ENCODE data around the gene B4GAT1.

Gene B4GAT1

DNA sequence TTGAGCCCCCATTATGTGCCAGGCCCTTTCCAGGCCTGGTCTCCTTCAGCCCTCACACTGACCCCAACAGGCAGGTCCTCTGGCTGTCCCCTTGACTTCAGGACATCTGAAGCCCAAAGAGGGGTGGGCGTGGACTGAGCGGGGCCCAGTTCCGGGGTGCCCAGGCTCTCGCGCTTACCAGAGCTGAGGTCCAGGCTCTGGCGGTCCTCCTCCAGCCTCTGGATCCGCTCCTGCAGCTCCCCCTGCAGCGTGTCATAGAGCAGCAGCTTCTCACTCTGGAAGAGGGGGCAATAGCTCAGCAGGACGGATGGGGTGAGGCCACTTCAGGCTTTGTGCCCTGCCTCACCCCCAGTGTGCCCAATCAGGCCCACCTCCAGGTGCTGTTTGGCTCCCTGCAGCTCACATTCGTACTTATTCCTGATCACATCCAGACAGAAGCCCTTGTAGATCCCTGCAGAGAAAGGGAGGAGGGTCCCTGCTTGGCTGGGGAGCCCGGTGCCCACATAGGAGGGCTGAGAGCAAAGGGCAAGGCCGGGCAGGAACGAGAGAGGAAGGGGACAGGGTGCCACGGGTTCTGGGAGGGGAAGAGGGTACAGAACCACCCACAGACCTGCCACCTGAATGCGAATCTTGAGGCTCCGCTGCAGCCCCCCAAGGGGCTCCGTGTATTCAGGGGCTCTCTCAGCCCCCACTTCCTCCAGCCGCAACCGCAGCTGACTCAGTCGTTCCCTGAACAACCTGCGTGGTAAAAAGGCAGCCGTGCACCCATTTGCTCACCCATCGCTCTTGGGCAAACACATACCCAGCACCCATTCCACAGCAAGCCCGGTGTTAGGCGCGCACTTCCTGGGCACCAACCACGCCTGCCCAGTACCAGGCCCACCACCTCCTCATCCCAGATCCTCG is 6.6 kb downstream of the B4GAT1 start:
- Histone ChIP-seq H3K4me3 (ENCODE audit: low read depth, low read length) (no peak overlapping the region), H3K9me3 (ENCODE audit: severe bottlenecking) (no peaks in the 10 kb centered on the region), H3K27me3 (ENCODE audit: insufficient read depth, low read depth, severe bottlenecking) (no peaks in the 10 kb centered on the region), H3K36me3 (peaks cover 31% of the 10 kb centered on the region), H3K27ac (no peak overlapping the region)
- no peak for DNase-seq
- TF ChIP-seq, protein P1, sequence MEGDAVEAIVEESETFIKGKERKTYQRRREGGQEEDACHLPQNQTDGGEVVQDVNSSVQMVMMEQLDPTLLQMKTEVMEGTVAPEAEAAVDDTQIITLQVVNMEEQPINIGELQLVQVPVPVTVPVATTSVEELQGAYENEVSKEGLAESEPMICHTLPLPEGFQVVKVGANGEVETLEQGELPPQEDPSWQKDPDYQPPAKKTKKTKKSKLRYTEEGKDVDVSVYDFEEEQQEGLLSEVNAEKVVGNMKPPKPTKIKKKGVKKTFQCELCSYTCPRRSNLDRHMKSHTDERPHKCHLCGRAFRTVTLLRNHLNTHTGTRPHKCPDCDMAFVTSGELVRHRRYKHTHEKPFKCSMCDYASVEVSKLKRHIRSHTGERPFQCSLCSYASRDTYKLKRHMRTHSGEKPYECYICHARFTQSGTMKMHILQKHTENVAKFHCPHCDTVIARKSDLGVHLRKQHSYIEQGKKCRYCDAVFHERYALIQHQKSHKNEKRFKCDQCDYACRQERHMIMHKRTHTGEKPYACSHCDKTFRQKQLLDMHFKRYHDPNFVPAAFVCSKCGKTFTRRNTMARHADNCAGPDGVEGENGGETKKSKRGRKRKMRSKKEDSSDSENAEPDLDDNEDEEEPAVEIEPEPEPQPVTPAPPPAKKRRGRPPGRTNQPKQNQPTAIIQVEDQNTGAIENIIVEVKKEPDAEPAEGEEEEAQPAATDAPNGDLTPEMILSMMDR (IDR thresholded peaks at IDR 0.05; ENCODE audit: low read depth, low read length) = no peak

DNA sequence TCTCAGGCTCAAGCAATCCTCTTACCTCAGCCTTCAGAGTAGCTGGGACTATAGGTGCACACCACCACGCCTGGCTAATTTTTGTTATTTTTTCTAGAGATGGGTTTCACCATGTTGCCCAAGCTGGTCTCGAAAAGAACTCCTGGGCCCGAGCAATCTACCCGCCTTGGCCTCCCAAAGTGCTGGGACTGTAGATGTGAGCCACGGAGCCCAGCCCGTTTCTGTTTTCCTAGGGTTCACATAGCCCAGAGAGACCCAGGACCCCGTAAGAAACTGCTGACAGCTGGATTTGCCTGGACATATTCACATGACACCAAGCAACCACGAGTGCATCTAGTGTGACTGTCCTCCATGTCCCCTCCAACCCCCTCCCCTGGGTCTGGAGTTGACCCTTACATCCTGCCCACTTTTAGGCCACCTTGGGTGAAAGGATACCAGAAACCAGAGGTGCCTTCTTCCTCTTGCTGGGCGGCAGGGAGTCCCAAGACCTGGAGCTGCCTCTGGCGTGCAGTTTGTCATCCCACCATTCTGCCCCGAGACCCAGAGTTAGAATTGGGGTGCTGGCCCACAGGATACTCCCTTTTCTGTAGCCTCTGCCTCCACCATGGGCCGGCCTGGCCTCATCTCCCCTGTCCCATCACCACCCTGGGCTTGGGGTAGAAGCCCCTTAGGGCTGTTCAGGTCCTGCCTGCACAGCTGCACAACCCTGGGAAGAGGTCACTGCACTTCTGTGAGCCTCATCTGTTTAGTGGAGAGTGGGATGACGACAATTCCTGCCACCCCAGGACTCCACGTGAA is 7.5 kb downstream of the B4GAT1 start:
- Histone ChIP-seq H3K36me3 (peaks cover 26% of the 10 kb centered on the region), H3K27ac (peak overlapping the region; percentile 85)

DNA sequence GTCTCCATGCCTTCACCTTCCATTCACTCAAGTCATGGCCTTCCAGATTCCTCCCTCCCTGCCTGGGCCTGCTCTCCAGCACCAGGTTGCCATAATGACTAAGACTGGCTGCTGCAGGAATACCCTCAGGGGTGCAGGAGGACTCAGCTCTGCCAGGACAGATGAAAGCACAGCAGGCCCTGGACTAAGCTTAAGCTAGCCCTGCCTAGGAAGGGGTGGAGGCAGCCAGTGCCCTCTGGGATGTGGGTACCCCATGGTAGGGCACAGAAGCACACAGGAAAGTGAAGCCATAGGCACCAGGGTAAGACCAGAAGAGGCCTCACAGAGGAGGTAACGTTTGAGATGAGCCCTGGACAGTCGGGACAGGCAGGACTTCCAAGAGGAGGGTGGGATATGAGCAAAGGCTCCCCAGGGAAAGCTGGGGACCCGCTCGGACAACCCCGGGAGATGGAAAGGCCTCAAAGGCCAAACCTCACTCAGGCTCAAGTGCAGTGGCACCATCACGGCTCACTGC is 8.2 kb downstream of the B4GAT1 start:
- Histone ChIP-seq H3K4me3 (ENCODE audit: low read depth, low read length) (no peak overlapping the region), H3K27me3 (ENCODE audit: insufficient read depth, low read depth, severe bottlenecking) (no peaks in the 10 kb centered on the region), H3K36me3 (peaks cover 26% of the 10 kb centered on the region), H3K27ac (peak overlapping the region; percentile 85), H3K9me3 (ENCODE audit: severe bottlenecking) (no peaks in the 10 kb centered on the region)
- DNase-seq = no peak
- TF ChIP-seq, protein P1 (IDR thresholded peaks at IDR 0.05; ENCODE audit: low read depth, low read length) = no peak

More for the DNA sequence above, 7.5 kb downstream of the B4GAT1 start:
- Histone ChIP-seq H3K9me3 (ENCODE audit: severe bottlenecking) (no peaks in the 10 kb centered on the region), H3K27me3 (ENCODE audit: insufficient read depth, low read depth, severe bottlenecking) (no peaks in the 10 kb centered on the region), H3K4me3 (ENCODE audit: low read depth, low read length) (no peak overlapping the region)
- no peak for DNase-seq
- TF ChIP-seq, protein P1 (IDR thresholded peaks at IDR 0.05; ENCODE audit: low read depth, low read length) = no peak

DNA sequence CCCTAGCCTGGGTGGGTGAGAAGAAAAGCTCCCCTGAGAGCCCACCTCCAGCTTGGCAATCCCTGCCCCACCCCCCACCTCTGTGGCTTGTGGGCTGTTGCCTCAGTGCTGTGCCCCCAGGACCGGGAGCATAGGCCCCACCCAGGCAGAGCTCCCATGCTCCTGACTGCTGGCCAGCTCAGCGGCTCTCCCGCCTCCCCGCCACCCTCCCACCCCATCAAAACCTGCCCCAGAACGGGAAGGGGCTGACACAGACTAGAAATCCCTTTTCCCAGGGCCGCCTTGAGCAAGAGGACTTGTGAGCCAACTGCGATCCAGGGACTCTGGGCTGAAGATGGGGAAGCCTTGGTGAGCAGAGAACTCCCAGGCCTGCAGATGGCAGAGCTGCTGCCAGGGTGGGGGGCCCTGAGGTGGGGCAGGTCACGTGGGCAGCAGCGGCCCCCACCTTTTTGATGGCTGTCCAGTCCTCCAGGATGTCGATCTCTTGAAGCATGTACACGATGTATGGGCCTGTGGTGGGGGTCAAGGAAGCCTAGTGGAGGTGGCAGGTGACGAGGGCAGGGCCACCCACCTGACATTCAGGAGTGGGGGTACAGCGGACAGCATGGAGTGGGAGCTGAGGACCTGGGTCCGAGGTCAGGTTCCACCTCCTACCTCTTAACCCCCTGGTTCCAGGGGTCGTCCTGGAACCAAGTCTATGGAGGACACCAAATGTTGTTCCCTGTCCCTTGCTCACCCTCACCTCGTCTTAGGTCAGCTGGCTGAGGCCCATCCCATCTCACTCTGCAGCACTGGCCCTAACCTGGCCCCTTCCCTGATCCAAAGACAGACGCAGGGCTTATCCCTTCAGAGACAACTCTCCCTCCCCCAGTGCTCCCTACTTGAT is 8.9 kb downstream of the B4GAT1 start:
- Histone ChIP-seq H3K36me3 (peaks cover 26% of the 10 kb centered on the region), H3K27ac (peak overlapping the region; percentile 85), H3K9me3 (ENCODE audit: severe bottlenecking) (no peaks in the 10 kb centered on the region), H3K27me3 (ENCODE audit: insufficient read depth, low read depth, severe bottlenecking) (no peaks in the 10 kb centered on the region), H3K4me3 (ENCODE audit: low read depth, low read length) (no peak overlapping the region)
- peak; percentile 61 for DNase-seq
- TF ChIP-seq, protein P1 (IDR thresholded peaks at IDR 0.05; ENCODE audit: low read depth, low read length) = no peak
